Uterus (tissue), 4 donors: ENCODE data around the gene SUDS3. TPM values are rescaled to one million over a fixed set of nuclear protein-coding genes. Genes with fewer than 3 reads are reported as not detected.

ENCODE experiments used
- DNase-seq, 2 donors: peaks; one replicate each; pipeline ENCODE4 v3.0.0-alpha.2; 2019 to 2020
- H3K27ac ChIP-seq, 2 donors: fragments of 200-600 bp; sonication (generic); 1 replicate in 1 of 2; 2 replicates in 1 of 2; pipeline ENCODE4 v1.5.1; 2016 to 2018
- H3K27me3 ChIP-seq, 2 donors: fragments of 200-600 bp; sonication (generic); one replicate each; pipeline ENCODE4 v1.5.1; 2018 to 2019; ENCODE audit warnings: control low read depth in 1 of 2
- H3K36me3 ChIP-seq, 2 donors: fragments of 200-600 bp; sonication (generic); one replicate each; pipeline ENCODE4 v1.5.1; 2019; ENCODE audit warnings: control low read depth in 1 of 2
- H3K4me1 ChIP-seq, 2 donors: fragments of 200-600 bp; sonication (generic); one replicate each; pipeline ENCODE4 v1.5.1; 2018 to 2019; ENCODE audit warnings: control low read depth in 1 of 2
- H3K4me3 ChIP-seq, 2 donors: fragments of 200-600 bp; sonication (generic); 1 replicate in 1 of 2; 2 replicates in 1 of 2; pipeline ENCODE4 v1.5.1; 2018 to 2019; ENCODE audit warnings: mild to moderate bottlenecking in 1 of 2
- H3K9me3 ChIP-seq, 2 donors: fragments of 200-600 bp; sonication (generic); one replicate each; pipeline ENCODE4 v1.5.1; 2019; ENCODE audit warnings: control low read depth in 1 of 2
- CTCF ChIP-seq, 4 experiments: fragments of 200-600 bp in 2 of 4; fragments of 450-650 bp in 2 of 4; sonication (generic) in 2 of 4; IDR thresholded peaks; one replicate each; pipeline ENCODE4 v1.5.1; 2016 to 2019; ENCODE audit warnings: antibody characterized with exemption in 4 of 4, mild to moderate bottlenecking in 2 of 4, moderate library complexity in 1 of 4
- POLR2A ChIP-seq, 2 donors: fragments of 450-650 bp; IDR thresholded peaks; one replicate each; pipeline ENCODE4 v1.6.1; 2016; ENCODE audit warnings: antibody characterized with exemption in 2 of 2, mild to moderate bottlenecking in 1 of 2, moderate library complexity in 1 of 2
- intact Hi-C: fragments of 100-400 bp; cut with DNase I; formaldehyde crosslinking; loops from one replicate; pipeline ENCODE4 v1.15.1; 2023; ENCODE audit warnings: low total_unique reads
- total RNA-seq, 4 donors: library from RNA; depleted of rRNA in 3 of 4; stranded (reverse); fragments of >200 nt in 3 of 4; gene quantifications; one replicate each; pipeline versions ENCODE4 v1.1.0 to v1.2.4, GENCODE V29; 2014 to 2023
- donor health status: DM: yes; HTN: yes; CAD: no.

The SUDS3 gene
- total RNA-seq, 4 donors from 2014 or later, result 22.4 to 74.3 (median 30.7) TPM

DNA sequence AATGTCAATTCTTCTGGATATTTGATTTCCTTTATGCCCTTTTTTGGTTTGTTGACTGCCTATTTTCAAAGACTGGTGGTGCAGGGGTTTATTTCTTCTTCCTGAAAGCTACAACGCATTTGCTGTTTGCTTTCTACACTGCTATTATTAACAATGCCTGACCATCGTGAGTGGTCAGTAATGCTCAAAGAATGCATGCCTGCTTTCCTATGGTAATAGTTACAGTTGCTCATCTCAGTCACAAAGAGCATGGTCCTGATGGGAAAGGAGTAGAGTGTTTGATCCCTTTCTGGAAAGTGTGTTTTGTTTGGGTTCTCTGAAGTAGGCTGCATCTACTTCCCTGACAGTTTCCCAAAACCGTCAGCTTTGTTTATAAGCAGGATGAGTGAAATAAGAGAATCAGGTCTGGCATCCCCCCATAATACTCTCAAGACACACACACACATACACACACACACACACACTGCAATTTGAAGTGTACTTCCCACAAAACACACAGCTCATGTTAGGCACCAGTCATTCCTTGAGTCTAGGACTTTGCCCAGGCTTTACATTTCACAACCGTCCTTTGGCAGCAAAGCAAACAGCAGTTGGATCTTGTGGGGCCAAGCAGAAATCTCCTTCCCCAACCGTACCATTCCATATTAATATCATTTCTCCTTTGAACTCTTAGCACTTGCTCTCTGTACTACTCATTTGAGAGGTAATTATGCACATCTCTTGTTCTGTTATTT lies 56.6 kb downstream of the SUDS3 start:
- intact Hi-C loops, result no loop called here
- no peaks in the 10 kb centered on the region for H3K27me3 ChIP-seq
- H3K36me3 ChIP-seq, result no peaks in the 10 kb centered on the region
- TF ChIP-seq POLR2A (IDR thresholded peaks at IDR 0.05) (no peak), CTCF (IDR thresholded peaks at IDR 0.05) (no peak)
- no peak overlapping the region for H3K4me3 ChIP-seq
- no peaks in the 10 kb centered on the region for H3K9me3 ChIP-seq
- H3K27ac ChIP-seq, result no peak overlapping the region
- no peaks in the 10 kb centered on the region for H3K4me1 ChIP-seq
- DNase-seq, result no peak

GRCh38 chr12:118436002-118436730 lies 59.8 kb downstream of the SUDS3 start:
- TF ChIP-seq POLR2A (IDR thresholded peaks at IDR 0.05) (no peak), CTCF (IDR thresholded peaks at IDR 0.05) (no peak)
- Histone ChIP-seq H3K27ac (no peak overlapping the region), H3K36me3 (no peaks in the 10 kb centered on the region), H3K27me3 (no peaks in the 10 kb centered on the region), H3K9me3 (no peaks in the 10 kb centered on the region), H3K4me3 (no peak overlapping the region), H3K4me1 (no peaks in the 10 kb centered on the region)
- no peak for DNase-seq
- intact Hi-C loops, result no loop called here

DNA sequence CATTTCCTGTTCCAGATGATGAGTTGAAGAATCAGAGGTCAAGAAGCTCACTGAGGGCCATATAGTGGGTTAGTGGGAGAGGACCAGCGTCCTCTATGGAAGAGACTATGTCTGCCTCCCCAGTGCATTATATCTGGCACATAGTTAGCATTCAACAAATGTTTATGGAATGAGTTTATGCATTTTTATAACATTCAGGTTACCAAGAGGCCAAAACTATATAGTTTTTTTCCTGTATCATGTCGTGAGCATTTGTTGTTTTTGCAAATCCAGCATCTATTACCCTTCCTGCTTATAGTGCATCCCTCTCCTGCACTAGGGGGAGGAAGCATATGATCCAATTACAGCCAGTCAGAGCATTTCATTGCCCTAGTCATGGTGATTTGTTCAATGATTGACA lies 60.6 kb downstream of the SUDS3 start:
- Histone ChIP-seq H3K4me3 (no peak overlapping the region), H3K4me1 (no peaks in the 10 kb centered on the region), H3K27me3 (no peaks in the 10 kb centered on the region), H3K27ac (no peak overlapping the region), H3K36me3 (no peaks in the 10 kb centered on the region), H3K9me3 (no peaks in the 10 kb centered on the region)
- DNase-seq, result no peak
- TF ChIP-seq CTCF (IDR thresholded peaks at IDR 0.05), result no peak
- intact Hi-C loops, result no loop called here

DNA sequence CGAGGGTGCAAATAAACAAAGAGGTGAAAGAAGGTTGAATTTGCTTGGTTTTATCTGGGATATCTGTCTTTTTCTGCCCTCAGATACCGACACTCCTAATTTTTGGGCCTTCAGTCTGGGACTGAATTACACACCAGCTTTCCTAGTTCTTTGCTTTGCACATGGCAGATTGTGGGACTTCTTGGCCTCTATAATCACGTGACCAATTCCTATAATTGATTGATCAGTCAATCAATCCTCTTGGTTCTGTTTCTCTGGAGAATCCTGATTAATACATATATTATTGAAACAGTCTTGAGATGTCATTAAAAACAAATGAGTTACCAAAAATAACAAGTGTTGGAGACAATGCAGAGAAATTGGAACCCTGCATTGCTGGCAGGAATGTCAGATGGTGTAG lies 62.7 kb downstream of the SUDS3 start:
- Histone ChIP-seq H3K4me3 (no peak overlapping the region), H3K27me3 (no peaks in the 10 kb centered on the region), H3K9me3 (no peaks in the 10 kb centered on the region), H3K36me3 (no peaks in the 10 kb centered on the region), H3K4me1 (no peaks in the 10 kb centered on the region), H3K27ac (no peak overlapping the region)
- intact Hi-C loops, result no loop called here
- TF ChIP-seq CTCF (IDR thresholded peaks at IDR 0.05) (no peak), POLR2A (IDR thresholded peaks at IDR 0.05) (no peak)
- no peak for DNase-seq

- no peaks in the 10 kb centered on the region for H3K9me3 ChIP-seq
Observed at GRCh38 chr12:118446247-118446646, 69.9 kb downstream of the SUDS3 start.

More at GRCh38 chr12:118446247-118446646, 69.9 kb downstream of the SUDS3 start:
- no peak for DNase-seq
- intact Hi-C loops, result no loop called here
- H3K4me3 ChIP-seq, result no peak overlapping the region
- no peaks in the 10 kb centered on the region for H3K4me1 ChIP-seq
- H3K36me3 ChIP-seq, result no peaks in the 10 kb centered on the region
- H3K27me3 ChIP-seq, result no peaks in the 10 kb centered on the region
- no peak overlapping the region for H3K27ac ChIP-seq
- TF ChIP-seq POLR2A (IDR thresholded peaks at IDR 0.05) (no peak), CTCF (IDR thresholded peaks at IDR 0.05) (no peak)
